Measurements from ENCODE around the gene SPINK1.

GRCh38 chr5:147826361-147826760 is 5.1 kb downstream of the SPINK1 start:
- TF ChIP-seq POLR2AphosphoS5 (IDR thresholded peaks at IDR 0.05; ENCODE audit: low read depth, low read length) (no peak), POLR2A (IDR thresholded peaks at IDR 0.05; ENCODE audit: low read depth, low read length) (no peak)

Data from GM12891 (cell line).